Stimulated activated CD4-positive, alpha-beta T cell treated with anti-CD3 and anti-CD28 coated beads, Interleukin-4, amount 100 ng/mL, for 24 hours (primary cell): ENCODE data around the gene VIM.
A peak's percentile ranks its signal among the peaks of the same experiment; 100 is the strongest.
"Not testable (repeated sequence)": the region's sequence is repeated elsewhere in the genome, so short reads cannot be mapped to it uniquely, and the experiment has no call there.

Experiments used
- DNase-seq: peaks from one replicate; pipeline ENCODE4 v3.0.0-alpha.2; 2020

Gene VIM

DNA sequence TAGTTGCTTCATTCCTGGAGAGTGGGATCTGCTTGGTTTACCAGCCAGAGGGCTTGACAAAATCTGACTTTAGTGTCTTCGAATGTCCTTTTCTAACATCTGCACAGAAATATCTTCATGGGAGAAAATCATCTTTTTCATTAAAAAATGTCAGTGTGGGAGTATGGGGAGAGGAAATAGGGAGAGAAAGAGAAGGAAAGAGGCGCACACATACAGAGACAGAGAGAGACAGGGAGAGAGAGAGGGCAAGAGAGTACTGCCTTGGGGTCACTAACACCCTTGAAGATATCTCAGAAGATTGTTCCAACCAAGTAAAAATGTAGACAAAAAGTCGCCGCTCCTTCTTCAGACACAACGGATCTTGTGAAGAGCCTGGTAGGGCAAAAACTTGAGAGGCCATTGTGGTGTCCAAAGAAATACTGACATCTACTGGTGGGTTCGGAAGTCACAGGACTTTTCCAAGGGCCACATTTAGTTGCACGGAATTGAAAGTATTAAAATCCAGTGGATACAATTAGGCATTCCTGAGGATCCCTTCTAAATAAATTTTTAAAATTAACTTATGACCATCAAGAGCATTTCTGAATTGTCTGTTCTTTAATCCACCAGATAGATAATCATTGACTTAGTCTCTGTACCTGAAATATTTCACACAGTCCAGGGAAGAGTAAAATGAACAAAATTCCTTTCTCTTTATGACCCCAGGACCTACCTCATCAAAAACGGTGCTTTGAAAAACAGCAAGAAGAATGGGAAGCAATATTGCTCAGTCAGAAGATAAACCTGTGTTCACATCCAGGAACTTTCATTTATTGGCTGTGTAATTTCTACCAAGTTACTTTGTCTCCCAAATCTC lies 29.7 kb downstream of the VIM start:
- DNase-seq: peak; percentile 67

- no peak for DNase-seq
These were observed 34.5 kb downstream of the VIM start for GRCh38 chr10:17262502-17262901.

- no peak for DNase-seq
These were observed 35.5 kb downstream of the VIM start for GRCh38 chr10:17263580-17263979.

DNA sequence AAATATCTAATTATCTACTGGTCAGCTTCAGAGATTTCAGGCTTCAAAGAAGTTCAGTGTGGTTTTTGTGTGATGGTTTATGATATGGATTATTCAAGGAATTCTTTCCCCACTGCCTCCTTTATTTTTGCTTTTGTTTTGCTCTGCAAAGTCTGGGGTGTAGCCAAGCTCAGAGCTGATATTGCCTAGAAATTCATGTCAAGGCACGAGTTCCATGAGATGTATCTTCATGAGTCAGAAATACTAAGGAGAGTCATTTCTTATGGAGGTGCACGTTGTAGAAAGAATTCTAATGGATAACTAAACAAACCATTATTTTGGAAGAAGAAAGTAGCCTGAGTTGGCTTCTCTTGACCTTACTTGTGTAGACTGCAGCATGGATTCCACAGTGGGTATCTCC lies 37.4 kb downstream of the VIM start:
- no peak for DNase-seq

DNA sequence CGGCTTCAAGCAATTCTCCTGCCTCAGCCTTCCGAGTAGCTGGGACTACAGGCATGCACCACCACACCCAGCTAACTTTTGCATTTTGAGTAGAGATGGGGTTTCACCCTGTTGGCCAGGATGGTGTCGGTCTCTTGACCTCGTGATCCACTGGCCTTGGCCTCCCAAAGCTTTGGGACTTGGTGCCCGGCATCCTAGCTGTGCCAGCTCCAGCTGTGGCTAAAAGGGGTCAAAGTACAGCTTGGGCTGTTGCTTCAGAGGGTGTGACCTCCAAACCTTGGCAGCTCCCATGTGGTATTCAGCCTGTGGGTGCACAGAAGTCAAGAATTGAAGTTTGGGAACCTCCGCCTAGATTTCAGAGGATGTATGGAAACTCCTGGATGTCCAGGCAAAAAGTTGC lies 38.5 kb downstream of the VIM start:
- DNase-seq: not testable (repeated sequence)

DNA sequence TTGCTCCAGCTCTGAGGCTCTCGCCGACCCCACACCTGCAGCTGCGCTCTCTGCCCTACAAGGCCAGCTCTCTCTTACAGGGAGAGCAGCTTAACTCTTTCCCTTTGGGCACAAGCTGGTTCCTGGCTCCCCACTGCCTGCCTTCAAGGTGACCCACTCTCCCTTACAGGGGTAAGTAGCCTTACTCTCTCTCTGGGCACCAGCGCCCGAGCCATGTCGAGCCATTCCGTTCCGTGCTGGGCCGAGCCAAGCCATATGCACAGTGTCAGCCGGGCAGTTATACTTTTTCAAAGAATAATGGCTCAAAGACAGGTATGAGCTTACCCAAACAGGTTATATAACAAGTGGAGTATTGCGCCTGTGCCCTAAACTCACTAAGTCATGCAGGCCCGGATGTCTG lies 44.6 kb downstream of the VIM start:
- DNase-seq: no peak

DNA sequence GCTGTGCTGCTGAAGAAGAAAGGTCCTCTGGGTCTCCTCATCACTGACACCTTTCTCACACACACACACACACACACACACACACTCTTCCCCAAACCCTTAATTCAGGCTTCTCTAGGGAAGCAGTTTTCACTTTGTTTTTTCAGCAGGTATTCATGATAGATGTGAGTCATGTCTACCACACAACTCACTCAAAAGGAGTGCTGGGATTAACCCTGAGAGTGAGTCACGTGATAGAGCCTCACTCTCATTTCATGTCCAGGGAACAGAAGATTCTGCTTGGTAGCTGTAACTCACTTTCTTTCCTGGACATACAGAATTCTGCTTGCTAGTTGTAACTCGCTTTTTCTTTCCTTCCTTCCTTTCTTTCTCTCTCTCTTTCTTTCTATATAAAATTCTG lies 45.4 kb downstream of the VIM start:
- DNase-seq: no peak

DNA sequence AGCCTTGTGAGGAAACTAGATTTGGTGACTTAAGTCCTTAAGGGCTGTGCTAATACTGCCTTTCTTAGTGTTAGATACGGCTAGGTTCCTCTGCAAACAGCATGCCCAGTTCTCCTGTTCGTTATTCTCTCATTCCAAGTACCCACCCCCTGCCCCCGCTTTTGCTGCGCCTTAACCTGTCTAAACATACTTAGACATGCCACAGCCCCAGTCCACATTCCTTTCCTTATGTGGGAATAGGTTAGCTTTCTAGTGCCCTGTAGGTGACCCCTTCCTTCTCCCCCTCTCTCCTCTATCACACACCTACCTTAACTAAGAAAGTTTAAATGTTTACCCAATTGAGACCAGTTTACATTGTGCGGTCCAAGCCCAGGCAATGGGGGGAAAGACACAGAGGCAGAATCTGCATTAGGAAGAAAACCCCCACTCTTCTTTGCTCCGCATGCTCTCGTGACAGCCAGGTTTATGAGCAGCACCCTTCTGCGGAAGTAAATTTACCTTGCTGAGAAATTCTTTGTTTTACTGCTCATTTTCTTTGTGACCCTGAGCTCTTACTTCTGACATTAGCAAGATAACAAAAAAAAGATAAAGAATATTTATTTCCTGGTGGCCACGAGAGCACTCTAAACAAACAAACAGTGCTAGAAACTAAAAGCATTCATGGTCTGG lies 48.8 kb downstream of the VIM start:
- DNase-seq: no peak

DNA sequence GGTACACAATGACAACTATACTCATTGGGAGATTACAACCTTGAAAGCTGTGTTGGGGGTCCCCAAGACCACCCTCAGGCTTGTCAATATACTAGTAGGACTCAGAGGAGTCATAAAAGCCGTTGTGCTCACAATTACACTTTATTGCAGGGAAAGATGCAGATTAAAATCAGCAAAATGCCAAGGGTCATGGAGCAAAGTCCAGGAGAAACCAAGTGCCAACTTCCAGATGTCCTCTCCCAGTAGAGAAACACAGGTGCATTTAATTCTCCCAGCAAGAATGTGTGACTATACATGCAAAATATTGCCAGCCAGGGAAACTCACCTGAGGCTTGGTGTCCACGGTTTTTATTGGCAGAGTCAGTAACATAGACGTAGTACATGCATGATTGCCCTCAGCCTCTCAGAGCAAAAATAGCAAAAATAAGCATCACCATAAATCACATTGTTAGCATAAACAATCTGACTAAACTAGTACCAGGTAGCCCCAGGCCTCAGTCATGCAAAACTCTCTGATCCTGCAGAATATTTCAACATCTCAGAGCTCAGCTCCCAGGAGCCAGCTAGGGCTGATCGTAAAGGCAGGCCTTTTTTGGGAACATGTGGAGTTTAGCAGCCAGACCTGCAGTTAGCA lies 50.7 kb downstream of the VIM start:
- DNase-seq: no peak

DNA sequence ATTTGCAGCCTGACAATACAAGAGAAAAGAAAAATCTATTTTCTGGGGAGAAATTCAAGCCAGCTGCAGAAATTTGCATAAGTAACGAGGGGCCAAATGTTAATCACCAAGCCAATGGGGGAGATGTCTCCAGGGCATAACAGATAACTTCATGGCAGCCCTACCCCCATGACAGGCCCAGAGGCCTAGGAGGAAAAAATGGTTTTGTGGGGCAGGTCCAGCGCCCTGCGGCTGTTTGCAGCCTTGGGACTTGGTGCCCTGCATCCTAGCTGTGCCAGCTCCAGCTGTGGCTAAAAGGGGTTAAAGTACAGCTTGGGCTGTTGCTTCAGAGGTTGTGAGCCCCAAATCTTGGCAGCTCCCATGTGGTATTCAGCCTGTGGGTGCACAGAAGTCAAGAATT lies 54.3 kb downstream of the VIM start:
- DNase-seq: no peak

DNA sequence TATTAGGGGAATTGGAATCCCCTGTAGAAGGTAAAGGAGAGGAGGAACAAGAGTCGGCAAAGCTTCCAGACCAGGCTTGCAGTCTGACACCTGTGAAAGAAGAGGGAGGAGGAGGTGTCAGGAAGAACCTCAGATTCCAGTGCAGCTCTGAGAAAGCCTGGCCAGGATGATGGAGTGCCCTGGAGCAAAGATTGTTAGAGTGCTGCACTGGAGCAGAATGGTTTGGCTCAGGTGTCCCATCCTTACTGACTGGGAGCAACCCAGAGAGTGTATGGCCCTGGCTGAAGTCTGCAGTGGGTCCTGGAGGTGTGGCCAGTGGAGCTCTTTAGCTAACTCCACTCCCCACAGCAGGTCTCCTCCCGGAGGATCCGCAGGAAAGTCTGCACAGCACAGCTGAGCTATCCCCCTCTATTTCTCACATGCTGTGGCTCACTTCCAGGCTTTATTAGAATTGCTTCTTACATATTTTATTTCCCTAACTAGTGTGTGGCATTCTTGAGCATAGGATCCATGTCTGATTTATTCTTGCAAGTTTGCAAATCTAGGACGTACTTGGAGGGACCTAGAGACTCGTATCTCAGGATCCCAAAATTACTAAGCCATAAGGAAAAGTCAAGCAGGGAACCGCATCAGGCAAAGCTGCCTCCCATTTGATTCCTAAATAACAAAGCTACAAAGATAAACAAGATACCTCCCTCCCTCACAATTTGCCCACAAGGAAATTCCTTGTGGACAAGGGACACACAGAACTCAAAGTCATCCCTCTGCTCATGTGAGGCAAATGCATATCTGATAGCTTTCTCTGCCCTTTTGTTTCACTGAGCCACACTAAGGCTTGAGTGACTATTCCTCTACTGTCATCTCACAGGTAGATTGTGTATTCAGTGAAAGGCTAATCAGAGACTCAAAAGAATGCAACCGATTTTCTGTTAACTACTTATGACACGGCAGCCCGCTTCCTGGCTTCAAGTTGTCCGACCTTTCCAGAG lies 58.8 kb downstream of the VIM start:
- DNase-seq: no peak
